Ovary (tissue), 9 donors: ENCODE data around the gene BICC1. TPM values are rescaled to one million over a fixed set of nuclear protein-coding genes. Genes with fewer than 3 reads are reported as not detected.

Experiments used
- DNase-seq, 5 donors: peaks; one replicate each; pipeline ENCODE4 v3.0.0-alpha.2; 2019 to 2020
- H3K27ac ChIP-seq, 2 donors: fragments of 200-600 bp; one replicate each; pipeline versions ENCODE4 v1.5.1 to v1.8.0; 2019 to 2022
- H3K27me3 ChIP-seq: fragments of 200-600 bp; one replicate; pipeline ENCODE4 v1.8.0; 2022
- H3K36me3 ChIP-seq: fragments of 200-600 bp; sonication (generic); one replicate; pipeline ENCODE4 v1.5.1; 2019
- H3K4me1 ChIP-seq: one replicate; pipeline ENCODE4 v1.8.1; 2013; ENCODE audit warnings: mild to moderate bottlenecking, moderate library complexity; ENCODE audit not compliant: insufficient read depth
- H3K4me3 ChIP-seq: fragments of 200-600 bp; sonication (generic); one replicate; pipeline ENCODE4 v1.5.1; 2017
- H3K9me3 ChIP-seq, 2 donors: fragments of 200-600 bp in 1 of 2; sonication (generic) in 1 of 2; one replicate each; pipeline versions ENCODE4 v1.5.1 to v1.8.1; 2013 to 2019; ENCODE audit warnings: mild to moderate bottlenecking in 1 of 2, moderate library complexity in 1 of 2
- EP300 ChIP-seq: sonication (generic); formaldehyde crosslinking; IDR thresholded peaks from one replicate; pipeline ENCODE4 v1.6.1; 2017; ENCODE audit warnings: antibody characterized with exemption
- POLR2A ChIP-seq: fragments of 450-650 bp; IDR thresholded peaks from one replicate; pipeline ENCODE4 v1.6.1; 2017; ENCODE audit warnings: antibody characterized with exemption, mild to moderate bottlenecking, moderate library complexity
- WGBS, 3 donors: extraction: QIAGEN DNeasy Blood & Tissue Kit in 1 of 3; methylation state at CpG; one replicate each; pipeline versions ENCODE4 v1.1.5 to v1.1.7; 2013 to 2017; 5-methylcytosine and 5-hydroxymethylcytosine counted together
- intact Hi-C, 4 donors: fragments of 100-400 bp; cut with DNase I; formaldehyde crosslinking; loops; one replicate each; pipeline versions ENCODE4 v1.11.0 to v1.15.1; 2022 to 2023
- polyA plus RNA-seq, 2 donors: library from polyadenylated mRNA; stranded (reverse); fragments of 200-250 nt in 1 of 2; fragments of 350-450 nt in 1 of 2; fragmentation: Illumina TruSeq in 1 of 2; extraction: RNeasy Lipid Tissue Mini Kit (QIAGEN cat#74804) in 1 of 2; gene quantifications; one replicate each; pipeline ENCODE4 v1.2.3, GENCODE V29; 2013 to 2014
- total RNA-seq, 7 donors: library from RNA; depleted of rRNA in 2 of 7; stranded (reverse); fragments of >200 nt in 2 of 7; fragmentation: NEBNext Ultra II Directional in 3 of 7; extraction: Animal tissue kit (Norgen Biotek cat#: 25700) in 3 of 7; gene quantifications; one replicate each; pipeline versions ENCODE4 v1.1.0 to v1.2.4, GENCODE V29; 2016 to 2023
- TF ChIP-seq, protein P1 (sequence below), 3 donors: fragments of 450-650 bp in 2 of 3; fragments of 200-600 bp in 1 of 3; IDR thresholded peaks; one replicate each; pipeline versions ENCODE4 v1.5.1 to v1.8.0; 2016 to 2022; ENCODE audit warnings: antibody characterized with exemption in 3 of 3, mild to moderate bottlenecking in 1 of 3
- donor health status: DM: no; HTN: no; CAD: no; lungs with moderate emphysema.
- donor health status: DM: no; HTN: no; CAD: no.
- donor health status: Bipolar disorder and iron deficiency.
- donor health status: DM: yes; HTN: yes; CAD: no.
- donor health status: DM: no; HTN: no; CAD: no.
- donor health status: DM: yes; HTN: yes; CAD: no.

Gene BICC1
- total and polyA plus RNA-seq, 9 donors: 13.6 to 43.4 (median 23.5) TPM

DNA sequence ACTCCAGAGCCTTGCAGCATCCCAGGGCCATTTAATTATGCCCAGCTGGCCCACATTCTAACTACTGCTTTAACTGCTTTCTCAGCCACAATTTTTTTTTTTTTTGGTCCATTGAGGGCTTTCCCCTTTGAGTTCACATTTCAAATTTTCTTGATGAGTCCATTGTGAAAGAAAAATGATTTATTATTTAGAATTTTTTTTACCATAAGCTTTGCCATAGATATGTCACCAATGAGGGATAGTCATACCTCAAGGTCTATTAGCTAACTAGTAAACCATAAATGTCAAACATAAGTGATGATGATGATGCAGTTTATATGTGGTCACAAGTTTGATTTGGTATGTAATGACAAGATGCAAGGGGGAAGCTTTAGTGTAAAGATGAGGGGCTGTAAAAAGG, 282.9 kb downstream of the BICC1 start:
- intact Hi-C loops: no loop called here
- no peak overlapping the region for H3K4me3 ChIP-seq
- H3K27me3 ChIP-seq: no peaks in the 10 kb centered on the region
- no peak for DNase-seq
- H3K36me3 ChIP-seq: no peaks in the 10 kb centered on the region
- H3K27ac ChIP-seq: no peak overlapping the region
- H3K9me3 ChIP-seq: no peaks in the 10 kb centered on the region
- H3K4me1 ChIP-seq: peaks cover 2% of the 10 kb centered on the region
- TF ChIP-seq POLR2A (no peak), EP300 (no peak)
- TF ChIP-seq, protein P1, sequence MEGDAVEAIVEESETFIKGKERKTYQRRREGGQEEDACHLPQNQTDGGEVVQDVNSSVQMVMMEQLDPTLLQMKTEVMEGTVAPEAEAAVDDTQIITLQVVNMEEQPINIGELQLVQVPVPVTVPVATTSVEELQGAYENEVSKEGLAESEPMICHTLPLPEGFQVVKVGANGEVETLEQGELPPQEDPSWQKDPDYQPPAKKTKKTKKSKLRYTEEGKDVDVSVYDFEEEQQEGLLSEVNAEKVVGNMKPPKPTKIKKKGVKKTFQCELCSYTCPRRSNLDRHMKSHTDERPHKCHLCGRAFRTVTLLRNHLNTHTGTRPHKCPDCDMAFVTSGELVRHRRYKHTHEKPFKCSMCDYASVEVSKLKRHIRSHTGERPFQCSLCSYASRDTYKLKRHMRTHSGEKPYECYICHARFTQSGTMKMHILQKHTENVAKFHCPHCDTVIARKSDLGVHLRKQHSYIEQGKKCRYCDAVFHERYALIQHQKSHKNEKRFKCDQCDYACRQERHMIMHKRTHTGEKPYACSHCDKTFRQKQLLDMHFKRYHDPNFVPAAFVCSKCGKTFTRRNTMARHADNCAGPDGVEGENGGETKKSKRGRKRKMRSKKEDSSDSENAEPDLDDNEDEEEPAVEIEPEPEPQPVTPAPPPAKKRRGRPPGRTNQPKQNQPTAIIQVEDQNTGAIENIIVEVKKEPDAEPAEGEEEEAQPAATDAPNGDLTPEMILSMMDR (IDR thresholded peaks at IDR 0.05): no peak

DNA sequence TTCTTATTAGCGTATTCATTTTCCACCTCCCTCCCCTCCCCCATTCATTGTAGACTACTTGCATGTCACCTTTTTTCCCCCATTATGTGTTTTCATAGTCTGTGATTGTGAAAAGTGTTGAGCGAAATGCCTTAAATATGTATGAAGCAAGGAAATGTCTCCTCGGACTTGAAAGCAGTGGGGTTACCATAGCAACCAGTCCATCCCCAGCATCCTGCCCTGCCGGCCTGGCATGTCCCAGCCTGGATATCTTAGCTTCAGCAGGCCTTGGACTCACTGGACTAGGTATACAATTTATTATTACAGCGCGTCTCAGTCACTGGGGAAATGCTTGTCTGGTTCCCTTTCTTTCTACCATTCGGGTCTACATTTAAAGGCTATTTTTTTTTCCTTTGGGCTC, 283.6 kb downstream of the BICC1 start:
- no peaks in the 10 kb centered on the region for H3K36me3 ChIP-seq
- no peak overlapping the region for H3K27ac ChIP-seq
- H3K27me3 ChIP-seq: no peaks in the 10 kb centered on the region
- H3K9me3 ChIP-seq: no peaks in the 10 kb centered on the region
- DNase-seq: no peak
- TF ChIP-seq, protein P1 (IDR thresholded peaks at IDR 0.05): no peak
- TF ChIP-seq POLR2A: no peak
- no peak for TF ChIP-seq EP300
- no peak overlapping the region for H3K4me3 ChIP-seq
- H3K4me1 ChIP-seq: peaks cover 2% of the 10 kb centered on the region
- intact Hi-C loops: no loop called here
- WGBS, 3 donors: 85 to 86% (median 86%) methylated on average over 7 of the region's 7 CpGs

DNA sequence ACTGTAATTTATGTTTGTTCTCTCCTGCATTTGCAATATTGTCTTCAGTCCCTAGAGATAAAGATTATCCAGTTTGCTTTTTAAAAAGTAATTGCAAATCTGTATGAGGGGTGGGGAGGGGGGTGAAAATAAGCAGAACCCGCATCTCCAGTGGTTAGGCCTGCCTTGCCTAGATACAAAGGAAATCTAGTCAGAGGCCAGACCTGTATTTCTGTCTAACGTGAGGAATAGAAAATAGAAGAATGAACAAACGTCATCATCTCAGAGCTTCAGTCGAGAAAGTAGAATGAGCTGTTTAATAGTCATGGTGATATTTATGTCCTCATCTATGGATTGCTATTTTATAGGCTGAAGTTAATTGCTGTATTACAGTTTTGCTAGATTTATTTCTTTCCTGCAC, 284.2 kb downstream of the BICC1 start:
- Histone ChIP-seq H3K4me3 (no peak overlapping the region), H3K36me3 (no peaks in the 10 kb centered on the region), H3K27ac (no peak overlapping the region), H3K4me1 (no peaks in the 10 kb centered on the region), H3K9me3 (no peaks in the 10 kb centered on the region), H3K27me3 (no peaks in the 10 kb centered on the region)
- TF ChIP-seq, protein P1 (IDR thresholded peaks at IDR 0.05): no peak
- no peak for TF ChIP-seq POLR2A
- no peak for TF ChIP-seq EP300
- WGBS, 3 donors: 54 to 64% (median 64%) methylated on average over 4 of the region's 4 CpGs
- DNase-seq: no peak
- intact Hi-C loops: no loop called here

DNA sequence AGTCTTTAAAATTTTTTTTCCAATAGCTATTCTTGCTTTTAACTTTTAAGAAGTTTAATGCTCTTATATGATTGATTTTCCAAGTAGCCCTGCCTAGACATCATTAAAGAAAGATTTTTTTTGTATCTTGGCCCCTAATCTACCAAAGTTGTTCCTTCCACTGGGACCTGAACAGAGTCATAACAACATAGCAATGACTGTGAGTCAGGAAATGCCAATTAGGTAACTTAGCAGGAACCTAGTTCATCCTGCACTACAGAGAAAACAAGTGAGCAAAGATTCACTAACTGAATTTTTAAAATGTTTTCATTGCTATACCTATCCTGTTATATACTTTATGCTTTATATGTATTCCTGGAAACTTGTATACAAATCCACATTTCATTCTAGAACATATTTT, 284.7 kb downstream of the BICC1 start:
- intact Hi-C loops: no loop called here
- DNase-seq: no peak
- Histone ChIP-seq H3K4me1 (peaks cover 1% of the 10 kb centered on the region), H3K27me3 (no peaks in the 10 kb centered on the region), H3K27ac (no peak overlapping the region), H3K4me3 (no peak overlapping the region), H3K9me3 (no peaks in the 10 kb centered on the region), H3K36me3 (no peaks in the 10 kb centered on the region)
- no peak for TF ChIP-seq EP300
- no peak for TF ChIP-seq POLR2A
- TF ChIP-seq, protein P1 (IDR thresholded peaks at IDR 0.05): no peak

DNA sequence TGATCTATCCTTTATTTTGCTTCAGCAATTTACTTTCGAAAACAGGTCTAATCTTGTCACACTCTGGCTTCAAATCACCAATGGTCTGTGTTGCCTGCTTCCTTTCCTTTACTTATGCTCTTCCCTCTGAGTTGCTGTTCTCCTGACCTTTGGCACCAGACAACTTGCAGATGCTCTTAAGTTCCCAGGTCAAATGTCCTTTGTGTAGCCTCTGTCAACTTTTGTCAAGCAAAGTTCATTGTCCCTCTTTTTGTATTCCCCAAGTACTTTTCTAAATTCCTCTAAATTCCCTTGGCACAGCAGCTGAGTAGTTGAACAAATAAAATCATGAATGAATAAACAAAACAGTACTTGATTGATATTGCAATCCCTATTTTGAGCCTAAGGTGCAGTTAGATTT, 289.4 kb downstream of the BICC1 start:
- no peaks in the 10 kb centered on the region for H3K36me3 ChIP-seq
- DNase-seq: no peak
- TF ChIP-seq EP300: no peak
- TF ChIP-seq POLR2A: no peak
- TF ChIP-seq, protein P1 (IDR thresholded peaks at IDR 0.05): no peak
- no peak overlapping the region for H3K4me3 ChIP-seq
- 89 to 94% (median 91%) methylated on average over 1 of the region's 1 CpG for WGBS, 3 donors
- peaks cover 1% of the 10 kb centered on the region for H3K4me1 ChIP-seq
- H3K27ac ChIP-seq: no peak overlapping the region
- H3K9me3 ChIP-seq: no peaks in the 10 kb centered on the region
- H3K27me3 ChIP-seq: no peaks in the 10 kb centered on the region
- intact Hi-C loops: no loop called here
